Measurements from ENCODE around the gene FOXN3.
A peak's percentile ranks its signal among the peaks of the same experiment; 100 is the strongest.

Gene FOXN3

GRCh38 chr14:89417091-89417464 is at the start of gene FOXN3:
Gene FOXN3 (minus strand): TSS chr14:89417233. CDS start chr14:89412476, 4,757 bp downstream.
- peak within 1 kb of the TSS; percentile 60 for H3K27ac ChIP-seq
- TF ChIP-seq ZFX (IDR thresholded peaks at IDR 0.05; ENCODE audit: borderline replicate concordance), result no peak
- TF ChIP-seq, protein P1, sequence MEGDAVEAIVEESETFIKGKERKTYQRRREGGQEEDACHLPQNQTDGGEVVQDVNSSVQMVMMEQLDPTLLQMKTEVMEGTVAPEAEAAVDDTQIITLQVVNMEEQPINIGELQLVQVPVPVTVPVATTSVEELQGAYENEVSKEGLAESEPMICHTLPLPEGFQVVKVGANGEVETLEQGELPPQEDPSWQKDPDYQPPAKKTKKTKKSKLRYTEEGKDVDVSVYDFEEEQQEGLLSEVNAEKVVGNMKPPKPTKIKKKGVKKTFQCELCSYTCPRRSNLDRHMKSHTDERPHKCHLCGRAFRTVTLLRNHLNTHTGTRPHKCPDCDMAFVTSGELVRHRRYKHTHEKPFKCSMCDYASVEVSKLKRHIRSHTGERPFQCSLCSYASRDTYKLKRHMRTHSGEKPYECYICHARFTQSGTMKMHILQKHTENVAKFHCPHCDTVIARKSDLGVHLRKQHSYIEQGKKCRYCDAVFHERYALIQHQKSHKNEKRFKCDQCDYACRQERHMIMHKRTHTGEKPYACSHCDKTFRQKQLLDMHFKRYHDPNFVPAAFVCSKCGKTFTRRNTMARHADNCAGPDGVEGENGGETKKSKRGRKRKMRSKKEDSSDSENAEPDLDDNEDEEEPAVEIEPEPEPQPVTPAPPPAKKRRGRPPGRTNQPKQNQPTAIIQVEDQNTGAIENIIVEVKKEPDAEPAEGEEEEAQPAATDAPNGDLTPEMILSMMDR (IDR thresholded peaks at IDR 0.05), result no peak

- TF ChIP-seq ZFX (IDR thresholded peaks at IDR 0.05; ENCODE audit: borderline replicate concordance), result no peak
- TF ChIP-seq, protein P1 (IDR thresholded peaks at IDR 0.05), result no peak
- H3K27ac ChIP-seq, result no peak overlapping the region
Observed at GRCh38 chr14:89466484-89466883, 49.5 kb upstream of the FOXN3 start.

DNA sequence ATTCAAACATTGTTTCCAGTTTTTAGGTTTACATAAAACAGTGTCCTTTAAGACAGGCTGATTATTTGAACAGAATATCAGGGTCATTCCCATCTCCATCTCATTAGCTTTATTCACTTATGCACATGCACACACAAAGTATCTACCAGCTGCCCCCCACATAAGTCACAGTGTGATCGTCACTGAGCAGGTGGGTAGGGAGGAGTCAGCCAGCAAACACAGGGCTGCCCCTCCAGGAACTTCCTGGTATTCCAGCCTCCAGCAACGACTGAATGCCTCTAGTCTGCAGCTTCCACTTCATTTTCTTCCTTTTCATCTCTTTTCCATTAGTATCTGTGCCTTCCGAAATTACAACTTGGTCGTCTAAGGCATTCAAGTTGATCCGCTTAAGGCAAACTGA is 48.8 kb upstream of the FOXN3 start:
- TF ChIP-seq, protein P1 (IDR thresholded peaks at IDR 0.05), result no peak
- TF ChIP-seq ZFX (IDR thresholded peaks at IDR 0.05; ENCODE audit: borderline replicate concordance), result no peak

GRCh38 chr14:89461256-89461655 is 44.2 kb upstream of the FOXN3 start:
- no peak overlapping the region for H3K27ac ChIP-seq
- TF ChIP-seq, protein P1 (IDR thresholded peaks at IDR 0.05), result no peak
- TF ChIP-seq ZFX (IDR thresholded peaks at IDR 0.05; ENCODE audit: borderline replicate concordance), result no peak

More for the DNA sequence above, 48.8 kb upstream of the FOXN3 start:
- no peak overlapping the region for H3K27ac ChIP-seq

GRCh38 chr14:89458713-89459420 is 41.8 kb upstream of the FOXN3 start:
- TF ChIP-seq ZFX (IDR thresholded peaks at IDR 0.05; ENCODE audit: borderline replicate concordance), result no peak
- TF ChIP-seq, protein P1 (IDR thresholded peaks at IDR 0.05), result no peak
- no peak overlapping the region for H3K27ac ChIP-seq

GRCh38 chr14:89457007-89457406 is 40.0 kb upstream of the FOXN3 start:
- TF ChIP-seq, protein P1 (IDR thresholded peaks at IDR 0.05), result no peak
- no peak for TF ChIP-seq ZFX (IDR thresholded peaks at IDR 0.05; ENCODE audit: borderline replicate concordance)
- no peak overlapping the region for H3K27ac ChIP-seq

GRCh38 chr14:89455412-89455811 is 38.4 kb upstream of the FOXN3 start:
- no peak for TF ChIP-seq ZFX (IDR thresholded peaks at IDR 0.05; ENCODE audit: borderline replicate concordance)
- TF ChIP-seq, protein P1 (IDR thresholded peaks at IDR 0.05), result no peak
- no peak overlapping the region for H3K27ac ChIP-seq

Measured in 22Rv1 (cell line).